OCI-LY7 (cell line): ENCODE measurements around the gene SYTL5. TPM values are rescaled to one million over a fixed set of nuclear protein-coding genes. Genes with fewer than 3 reads are reported as not detected.

Source experiments
- BruUV-seq: library from RNA; stranded (reverse); fragments of 400-500 nt; replicated peaks from 2 replicates; lab custom pipeline; 2021; lab: Mats Ljungman, UMichigan
- CTCF ChIA-PET: fragments of 300-600 bp; sonication (Branson Sonifier 250); formaldehyde crosslinking; loops from one replicate; lab custom pipeline; 2022; ENCODE audit warnings: antibody characterized with exemption; ENCODE audit not compliant: unreplicated experiment; lab: Charles Lee
- POLR2A ChIA-PET: fragments of 300-600 bp; sonication (Branson Sonifier 250); formaldehyde crosslinking; loops from one replicate; lab custom pipeline; 2022; ENCODE audit warnings: antibody characterized with exemption; lab: Charles Lee
- DNase-seq: peaks from one replicate; pipeline ENCODE4 v3.0.0-alpha.2; 2015; ENCODE audit warnings: low spot score
- H2AFZ ChIP-seq: fragments of 200-600 bp; sonication (generic), shearing (Covaris generic); 2 replicates; pipeline ENCODE4 v1.6.1; 2014; ENCODE audit warnings: mild to moderate bottlenecking, antibody characterized with exemption, low read length, moderate library complexity
- H3K27ac ChIP-seq: fragments of 200-600 bp; sonication (generic); 2 replicates; pipeline ENCODE4 v1.5.1; 2014; ENCODE audit warnings: mixed run types, low read depth, mild to moderate bottlenecking, moderate library complexity, low read length, inconsistent platforms; ENCODE audit not compliant: poor library complexity, severe bottlenecking
- H3K36me3 ChIP-seq: fragments of 200-600 bp; sonication (generic); 2 replicates; pipeline ENCODE4 v1.6.1; 2014; ENCODE audit warnings: mild to moderate bottlenecking, antibody characterized with exemption, low read length, moderate library complexity, mixed read lengths; ENCODE audit not compliant: insufficient read depth
- H3K4me1 ChIP-seq: fragments of 200-600 bp; sonication (generic); 2 replicates; pipeline ENCODE4 v1.5.1; 2014; ENCODE audit warnings: mild to moderate bottlenecking, low read length; ENCODE audit not compliant: insufficient read depth, poor library complexity, severe bottlenecking
- H3K4me2 ChIP-seq: fragments of 200-600 bp; sonication (generic); 2 replicates; pipeline ENCODE4 v1.6.1; 2014; ENCODE audit warnings: mild to moderate bottlenecking, low read length
- H3K4me3 ChIP-seq: fragments of 200-600 bp; sonication (generic); 2 replicates; pipeline ENCODE4 v1.5.1; 2014; ENCODE audit warnings: mild to moderate bottlenecking, low read depth, low read length; ENCODE audit not compliant: poor library complexity, severe bottlenecking
- H3K79me2 ChIP-seq: fragments of 200-600 bp; sonication (generic); 2 replicates; pipeline ENCODE4 v1.6.1; 2016; ENCODE audit warnings: low read depth, mild to moderate bottlenecking, low read length, moderate library complexity, mixed read lengths; ENCODE audit not compliant: insufficient read depth
- H3K9me2 ChIP-seq: fragments of 200-600 bp; sonication (generic); 2 replicates; pipeline ENCODE4 v1.6.1; 2016; ENCODE audit warnings: mild to moderate bottlenecking, low read length, mixed read lengths; ENCODE audit not compliant: insufficient read depth
- H3K9me3 ChIP-seq: fragments of 200-600 bp; sonication (generic); 2 replicates; pipeline ENCODE4 v1.6.1; 2014; ENCODE audit warnings: mild to moderate bottlenecking, mixed run types, low read length, mixed read lengths
- H4K20me1 ChIP-seq: fragments of 200-600 bp; sonication (generic); 2 replicates; pipeline ENCODE4 v1.6.1; 2014; ENCODE audit warnings: mild to moderate bottlenecking, antibody characterized with exemption, low read length, moderate library complexity, mixed read lengths; ENCODE audit not compliant: insufficient read depth
- EZH2phosphoT487 ChIP-seq: fragments of 200-600 bp; sonication (generic); IDR thresholded peaks from 2 replicates; pipeline ENCODE4 v1.6.1; 2018; ENCODE audit warnings: low read depth, borderline replicate concordance, mild to moderate bottlenecking, mixed run types, antibody characterized with exemption, low read length, moderate library complexity, mixed read lengths
- intact Hi-C: fragments of 100-400 bp; cut with micrococcal nuclease; formaldehyde crosslinking; loops from one replicate; pipeline ENCODE4 v1.10.0; 2022; ENCODE audit not compliant: unreplicated experiment
- total RNA-seq, 2 experiments: library from RNA; depleted of rRNA in 1 of 2; stranded (reverse); fragments of >200 nt in 1 of 2; shearing (Covaris generic) in 1 of 2; gene quantifications; 2 replicates each; pipeline ENCODE4 v1.2.3, GENCODE V29; 2014 to 2022
- TF ChIP-seq, protein P1 (sequence below): fragments of 200-600 bp; sonication (generic); conservative IDR thresholded peaks from 2 replicates; pipeline ENCODE4 v1.5.1; 2014; ENCODE audit warnings: mild to moderate bottlenecking, antibody characterized with exemption, low read length, moderate library complexity, mixed read lengths

Gene SYTL5
- total RNA-seq, 2 experiments from 2014 or later: not detected

DNA sequence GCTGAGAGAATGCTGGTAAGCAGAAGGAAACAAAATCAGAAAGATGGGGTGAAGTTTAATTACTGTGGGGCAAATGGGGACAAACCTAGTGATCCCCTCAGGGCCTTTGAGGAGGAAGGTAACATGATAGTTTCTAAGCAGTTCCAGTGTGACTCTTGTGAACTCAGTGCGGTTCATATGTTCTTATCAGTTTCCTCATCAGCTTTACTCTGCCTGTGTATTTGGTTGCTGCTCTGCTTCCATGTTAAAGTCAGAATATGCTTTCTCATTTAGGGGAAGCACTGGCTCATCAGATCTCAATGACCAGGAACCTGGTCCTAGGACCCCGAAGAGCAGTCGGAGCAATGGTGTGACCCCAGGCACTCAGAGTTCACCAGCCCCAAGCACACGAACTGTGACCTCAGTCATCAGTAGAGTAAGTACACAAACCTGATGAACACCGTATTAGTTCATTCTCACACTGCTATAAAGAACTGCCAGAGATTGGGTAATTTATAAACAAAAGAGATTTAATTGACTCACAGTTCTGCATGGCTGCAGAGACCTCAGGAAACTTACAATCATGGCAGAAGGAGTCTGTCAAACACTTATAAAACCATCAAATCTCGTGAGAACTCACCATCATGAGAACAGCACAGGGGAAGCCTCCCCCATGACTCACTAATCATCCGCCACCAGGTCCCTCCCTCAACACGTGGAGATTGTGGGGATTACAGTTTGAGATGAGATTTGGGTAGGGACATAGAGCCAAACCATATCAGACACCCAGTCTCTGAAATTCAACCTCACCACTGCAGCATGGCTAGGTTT lies 83.0 kb downstream of the SYTL5 start:
- H3K9me2 ChIP-seq: no peaks in the 10 kb centered on the region
- POLR2A ChIA-PET: no interaction called here
- no peaks in the 10 kb centered on the region for H3K9me3 ChIP-seq
- no peaks in the 10 kb centered on the region for H3K36me3 ChIP-seq
- no peak overlapping the region for H2AFZ ChIP-seq
- H3K79me2 ChIP-seq: no peaks in the 10 kb centered on the region
- no peak overlapping the region for H3K4me2 ChIP-seq
- H4K20me1 ChIP-seq: no peaks in the 10 kb centered on the region
- H3K4me3 ChIP-seq: no peak overlapping the region
- CTCF ChIA-PET: no interaction called here
- no TSS peak for BruUV-seq
- H3K4me1 ChIP-seq: no peaks in the 10 kb centered on the region
- no peak overlapping the region for H3K27ac ChIP-seq
- intact Hi-C loops: no loop called here
- TF ChIP-seq, protein P1, sequence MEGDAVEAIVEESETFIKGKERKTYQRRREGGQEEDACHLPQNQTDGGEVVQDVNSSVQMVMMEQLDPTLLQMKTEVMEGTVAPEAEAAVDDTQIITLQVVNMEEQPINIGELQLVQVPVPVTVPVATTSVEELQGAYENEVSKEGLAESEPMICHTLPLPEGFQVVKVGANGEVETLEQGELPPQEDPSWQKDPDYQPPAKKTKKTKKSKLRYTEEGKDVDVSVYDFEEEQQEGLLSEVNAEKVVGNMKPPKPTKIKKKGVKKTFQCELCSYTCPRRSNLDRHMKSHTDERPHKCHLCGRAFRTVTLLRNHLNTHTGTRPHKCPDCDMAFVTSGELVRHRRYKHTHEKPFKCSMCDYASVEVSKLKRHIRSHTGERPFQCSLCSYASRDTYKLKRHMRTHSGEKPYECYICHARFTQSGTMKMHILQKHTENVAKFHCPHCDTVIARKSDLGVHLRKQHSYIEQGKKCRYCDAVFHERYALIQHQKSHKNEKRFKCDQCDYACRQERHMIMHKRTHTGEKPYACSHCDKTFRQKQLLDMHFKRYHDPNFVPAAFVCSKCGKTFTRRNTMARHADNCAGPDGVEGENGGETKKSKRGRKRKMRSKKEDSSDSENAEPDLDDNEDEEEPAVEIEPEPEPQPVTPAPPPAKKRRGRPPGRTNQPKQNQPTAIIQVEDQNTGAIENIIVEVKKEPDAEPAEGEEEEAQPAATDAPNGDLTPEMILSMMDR: no peak
- no peak for TF ChIP-seq EZH2phosphoT487
- DNase-seq: no peak

GRCh38 chrX:38095971-38096529 lies 89.7 kb downstream of the SYTL5 start:
- no peaks in the 10 kb centered on the region for H4K20me1 ChIP-seq
- TF ChIP-seq, protein P1: no peak
- TF ChIP-seq EZH2phosphoT487: no peak
- no peak overlapping the region for H3K27ac ChIP-seq
- no peak overlapping the region for H3K4me2 ChIP-seq
- H3K9me3 ChIP-seq: no peaks in the 10 kb centered on the region
- no TSS peak for BruUV-seq
- H3K9me2 ChIP-seq: no peaks in the 10 kb centered on the region
- no peaks in the 10 kb centered on the region for H3K36me3 ChIP-seq
- no peaks in the 10 kb centered on the region for H3K79me2 ChIP-seq
- DNase-seq: no peak
- CTCF ChIA-PET: no interaction called here
- intact Hi-C loops: no loop called here
- POLR2A ChIA-PET: no interaction called here
- no peak overlapping the region for H2AFZ ChIP-seq
- H3K4me3 ChIP-seq: no peak overlapping the region
- H3K4me1 ChIP-seq: no peaks in the 10 kb centered on the region

DNA sequence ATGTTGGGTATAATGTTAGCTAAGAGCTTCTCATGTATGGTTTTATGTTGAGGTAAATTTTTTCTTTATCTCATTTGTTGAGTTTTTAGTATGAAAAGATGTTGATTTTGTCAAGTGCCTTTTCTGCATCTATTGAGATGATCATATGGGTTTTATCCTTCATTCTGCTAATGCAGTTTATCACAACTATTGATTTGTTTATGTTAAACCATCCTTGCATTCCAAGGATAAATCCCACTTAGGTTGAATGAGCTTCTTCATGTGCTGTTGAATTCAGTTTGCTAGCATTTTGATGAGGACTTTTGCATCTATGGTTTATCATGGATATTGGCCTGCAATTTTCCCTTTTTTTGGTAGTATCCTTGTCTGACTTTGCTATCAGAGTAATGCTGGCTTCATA lies 93.3 kb downstream of the SYTL5 start:
- TF ChIP-seq, protein P1: no peak
- no peak for TF ChIP-seq EZH2phosphoT487
- BruUV-seq: no TSS peak
- no peaks in the 10 kb centered on the region for H3K9me2 ChIP-seq
- POLR2A ChIA-PET: no interaction called here
- no peaks in the 10 kb centered on the region for H3K79me2 ChIP-seq
- H2AFZ ChIP-seq: no peak overlapping the region
- H3K9me3 ChIP-seq: no peaks in the 10 kb centered on the region
- CTCF ChIA-PET: no interaction called here
- H3K4me3 ChIP-seq: no peak overlapping the region
- H3K4me1 ChIP-seq: peaks cover 9% of the 10 kb centered on the region
- H3K27ac ChIP-seq: no peak overlapping the region
- intact Hi-C loops: no loop called here
- no peak overlapping the region for H3K4me2 ChIP-seq
- no peaks in the 10 kb centered on the region for H4K20me1 ChIP-seq
- no peak for DNase-seq
- H3K36me3 ChIP-seq: no peaks in the 10 kb centered on the region
